ENCODE results near the gene SLK.

GRCh38 chr10:103921750-103922195, 45.2 kb upstream of the SLK start:
- TF ChIP-seq EZH2phosphoT487 (IDR thresholded peaks at IDR 0.05; ENCODE audit: low read length): no peak
- no peak for TF ChIP-seq CTCF (IDR thresholded peaks at IDR 0.05; ENCODE audit: low read length)
- TF ChIP-seq EZH2 (optimal IDR thresholded peaks at IDR 0.05; ENCODE audit: low read depth, low read length): no peak
